Esophagus squamous epithelium (tissue), 4 donors: Measurements from ENCODE around the gene SYF2.

Experiments used
- POLR2A ChIP-seq, 4 donors: fragments of 450-650 bp; IDR thresholded peaks; one replicate each; pipeline ENCODE4 v1.6.1; 2017; ENCODE audit warnings: antibody characterized with exemption in 4 of 4, mild to moderate bottlenecking in 4 of 4, moderate library complexity in 3 of 4
- TF ChIP-seq, protein P1 (sequence below), 6 experiments: fragments of 450-650 bp in 4 of 6; fragments of 200-600 bp in 2 of 6; sonication (generic) in 2 of 6; IDR thresholded peaks; one replicate each; pipeline ENCODE4 v1.5.1; 2016 to 2019; ENCODE audit warnings: antibody characterized with exemption in 6 of 6, mild to moderate bottlenecking in 4 of 6, moderate library complexity in 4 of 6

DNA sequence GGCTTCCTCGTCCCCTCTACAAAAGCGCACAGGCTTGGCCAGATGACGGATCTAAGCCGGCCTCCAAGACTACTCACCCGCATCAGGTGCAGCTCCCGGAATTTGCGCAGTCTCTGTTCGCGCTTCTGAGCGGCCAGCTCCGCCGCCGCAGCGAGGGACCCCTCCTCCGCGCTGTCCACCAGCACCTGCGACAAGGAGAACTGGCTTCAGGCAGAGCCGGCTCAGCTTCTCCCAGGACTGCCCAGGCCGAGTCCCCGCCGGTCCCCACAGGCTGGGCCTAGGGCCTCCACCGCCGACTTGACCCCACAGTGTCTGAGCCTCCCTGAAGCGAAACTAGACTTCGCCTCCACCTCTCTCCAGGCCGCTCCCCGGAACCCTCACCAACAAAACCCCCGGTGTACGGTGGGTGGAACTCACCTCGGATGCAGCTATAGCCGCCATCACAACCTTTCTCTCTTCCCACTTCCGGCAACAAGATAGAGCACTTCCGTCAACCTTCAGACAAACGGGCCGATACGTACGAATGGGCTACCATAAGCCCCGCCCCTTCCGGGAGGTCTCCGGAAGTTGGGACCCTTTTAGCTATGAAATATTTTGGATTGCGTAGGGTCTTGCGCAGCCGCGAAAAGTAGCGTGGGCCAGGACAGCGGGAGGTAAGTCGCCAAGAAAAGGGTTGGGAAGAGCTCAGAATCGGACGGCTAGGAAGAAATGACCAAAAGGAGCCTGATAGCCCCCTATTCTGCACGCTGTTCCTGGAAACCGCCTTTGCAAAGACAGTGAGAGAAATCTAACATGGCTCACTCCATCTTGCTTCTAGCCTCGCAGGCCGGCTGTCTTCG lies at the start of gene SYF2:
- peak in 3 of 4 donors; percentile 16 to 65 (median 63) for TF ChIP-seq POLR2A (IDR thresholded peaks at IDR 0.05)
- TF ChIP-seq, protein P1, sequence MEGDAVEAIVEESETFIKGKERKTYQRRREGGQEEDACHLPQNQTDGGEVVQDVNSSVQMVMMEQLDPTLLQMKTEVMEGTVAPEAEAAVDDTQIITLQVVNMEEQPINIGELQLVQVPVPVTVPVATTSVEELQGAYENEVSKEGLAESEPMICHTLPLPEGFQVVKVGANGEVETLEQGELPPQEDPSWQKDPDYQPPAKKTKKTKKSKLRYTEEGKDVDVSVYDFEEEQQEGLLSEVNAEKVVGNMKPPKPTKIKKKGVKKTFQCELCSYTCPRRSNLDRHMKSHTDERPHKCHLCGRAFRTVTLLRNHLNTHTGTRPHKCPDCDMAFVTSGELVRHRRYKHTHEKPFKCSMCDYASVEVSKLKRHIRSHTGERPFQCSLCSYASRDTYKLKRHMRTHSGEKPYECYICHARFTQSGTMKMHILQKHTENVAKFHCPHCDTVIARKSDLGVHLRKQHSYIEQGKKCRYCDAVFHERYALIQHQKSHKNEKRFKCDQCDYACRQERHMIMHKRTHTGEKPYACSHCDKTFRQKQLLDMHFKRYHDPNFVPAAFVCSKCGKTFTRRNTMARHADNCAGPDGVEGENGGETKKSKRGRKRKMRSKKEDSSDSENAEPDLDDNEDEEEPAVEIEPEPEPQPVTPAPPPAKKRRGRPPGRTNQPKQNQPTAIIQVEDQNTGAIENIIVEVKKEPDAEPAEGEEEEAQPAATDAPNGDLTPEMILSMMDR (IDR thresholded peaks at IDR 0.05), result no peak
